ENCODE results near the gene LMAN2L.

The LMAN2L gene

GRCh38 chr2:96700086-96700485, 39.8 kb downstream of the LMAN2L start:
- no peak for DNase-seq
- Histone ChIP-seq H3K9me3 (ENCODE audit: insufficient read depth, low read length, severe bottlenecking) (no peaks in the 10 kb centered on the region), H3K36me3 (ENCODE audit: insufficient read depth, low read length) (peaks cover 3% of the 10 kb centered on the region; the same call in 1 of the 2 replicates), H3K4me2 (ENCODE audit: insufficient read depth, low read length) (no peak overlapping the region), H2AFZ (ENCODE audit: low read depth, low read length) (no peak overlapping the region), H3K27me3 (ENCODE audit: insufficient read depth, low read length, poor library complexity) (no peaks in the 10 kb centered on the region), H3K4me3 (ENCODE audit: low read depth in 1 of 2, low read length in 2 of 2) (no peak overlapping the region), H3K27ac (ENCODE audit: low read length) (no peak overlapping the region), H3K79me2 (ENCODE audit: insufficient read depth, low read length) (no peaks in the 10 kb centered on the region), H3K4me1 (ENCODE audit: insufficient read depth, low read length) (no peaks in the 10 kb centered on the region), H4K20me1 (ENCODE audit: insufficient read depth, low read length) (peaks cover 3% of the 10 kb centered on the region; the same call in 1 of the 2 replicates), H3K9ac (ENCODE audit: low read depth, low read length) (no peak overlapping the region)
- TF ChIP-seq CTCF (IDR thresholded peaks at IDR 0.05; ENCODE audit: borderline replicate concordance, extremely low read depth, low read length, poor library complexity, severe bottlenecking) (no peak), EZH2 (IDR thresholded peaks at IDR 0.05; ENCODE audit: borderline replicate concordance, low read depth, low read length, severe bottlenecking) (no peak)
- no peak for ATAC-seq (ENCODE audit: insufficient read depth, low read depth)

GRCh38 chr2:96699621-96700020, 40.2 kb downstream of the LMAN2L start:
- no peaks in the 10 kb centered on the region for H3K4me1 ChIP-seq (ENCODE audit: insufficient read depth, low read length)
- no peak overlapping the region for H3K4me2 ChIP-seq (ENCODE audit: insufficient read depth, low read length)
- no peaks in the 10 kb centered on the region for H3K27me3 ChIP-seq (ENCODE audit: insufficient read depth, low read length, poor library complexity)
- H3K9me3 ChIP-seq (ENCODE audit: insufficient read depth, low read length, severe bottlenecking) = no peaks in the 10 kb centered on the region
- ATAC-seq (ENCODE audit: insufficient read depth, low read depth) = no peak
- no peaks in the 10 kb centered on the region for H3K79me2 ChIP-seq (ENCODE audit: insufficient read depth, low read length)
- no peak for TF ChIP-seq EZH2 (IDR thresholded peaks at IDR 0.05; ENCODE audit: borderline replicate concordance, low read depth, low read length, severe bottlenecking)
- no peak for TF ChIP-seq CTCF (IDR thresholded peaks at IDR 0.05; ENCODE audit: borderline replicate concordance, extremely low read depth, low read length, poor library complexity, severe bottlenecking)
- no peak overlapping the region for H3K27ac ChIP-seq (ENCODE audit: low read length)
- no peak overlapping the region for H3K4me3 ChIP-seq (ENCODE audit: low read depth in 1 of 2, low read length in 2 of 2)
- H4K20me1 ChIP-seq (ENCODE audit: insufficient read depth, low read length) = no peaks in the 10 kb centered on the region; the same call in 1 of the 2 replicates
- no peak overlapping the region for H2AFZ ChIP-seq (ENCODE audit: low read depth, low read length)
- H3K36me3 ChIP-seq (ENCODE audit: insufficient read depth, low read length) = no peaks in the 10 kb centered on the region
- no peak overlapping the region for H3K9ac ChIP-seq (ENCODE audit: low read depth, low read length)
- no peak for DNase-seq

GRCh38 chr2:96699021-96699420, 40.8 kb downstream of the LMAN2L start:
- TF ChIP-seq EZH2 (IDR thresholded peaks at IDR 0.05; ENCODE audit: borderline replicate concordance, low read depth, low read length, severe bottlenecking) (no peak), CTCF (IDR thresholded peaks at IDR 0.05; ENCODE audit: borderline replicate concordance, extremely low read depth, low read length, poor library complexity, severe bottlenecking) (no peak)
- H3K79me2 ChIP-seq (ENCODE audit: insufficient read depth, low read length) = no peaks in the 10 kb centered on the region

More at GRCh38 chr2:96699021-96699420, 40.8 kb downstream of the LMAN2L start:
- H3K27ac ChIP-seq (ENCODE audit: low read length) = no peak overlapping the region
- H3K27me3 ChIP-seq (ENCODE audit: insufficient read depth, low read length, poor library complexity) = no peaks in the 10 kb centered on the region
- H3K4me3 ChIP-seq (ENCODE audit: low read depth in 1 of 2, low read length in 2 of 2) = no peak overlapping the region
- H2AFZ ChIP-seq (ENCODE audit: low read depth, low read length) = no peak overlapping the region
- H3K4me2 ChIP-seq (ENCODE audit: insufficient read depth, low read length) = no peak overlapping the region
- ATAC-seq (ENCODE audit: insufficient read depth, low read depth) (no peak), DNase-seq (no peak)
- no peaks in the 10 kb centered on the region for H3K9me3 ChIP-seq (ENCODE audit: insufficient read depth, low read length, severe bottlenecking)
- H4K20me1 ChIP-seq (ENCODE audit: insufficient read depth, low read length) = no peaks in the 10 kb centered on the region; the same call in 1 of the 2 replicates
- no peaks in the 10 kb centered on the region for H3K36me3 ChIP-seq (ENCODE audit: insufficient read depth, low read length)
- H3K9ac ChIP-seq (ENCODE audit: low read depth, low read length) = no peak overlapping the region
- no peaks in the 10 kb centered on the region for H3K4me1 ChIP-seq (ENCODE audit: insufficient read depth, low read length)
